ENCODE measurements around the gene GM2A.

GRCh38 chr5:151216781-151217180 lies 36.2 kb upstream of the GM2A start:
- TF ChIP-seq EP300 (conservative IDR thresholded peaks at IDR 0.05; ENCODE audit: poor library complexity, severe bottlenecking) (no peak), EZH2 (IDR thresholded peaks at IDR 0.05; ENCODE audit: borderline replicate concordance, insufficient read depth, low read length, poor library complexity, severe bottlenecking) (no peak), POLR2AphosphoS5 (IDR thresholded peaks at IDR 0.05) (no peak), RAD21 (conservative IDR thresholded peaks at IDR 0.05) (no peak), SMC3 (conservative IDR thresholded peaks at IDR 0.05; ENCODE audit: poor library complexity) (no peak)
- TF ChIP-seq, protein P1, sequence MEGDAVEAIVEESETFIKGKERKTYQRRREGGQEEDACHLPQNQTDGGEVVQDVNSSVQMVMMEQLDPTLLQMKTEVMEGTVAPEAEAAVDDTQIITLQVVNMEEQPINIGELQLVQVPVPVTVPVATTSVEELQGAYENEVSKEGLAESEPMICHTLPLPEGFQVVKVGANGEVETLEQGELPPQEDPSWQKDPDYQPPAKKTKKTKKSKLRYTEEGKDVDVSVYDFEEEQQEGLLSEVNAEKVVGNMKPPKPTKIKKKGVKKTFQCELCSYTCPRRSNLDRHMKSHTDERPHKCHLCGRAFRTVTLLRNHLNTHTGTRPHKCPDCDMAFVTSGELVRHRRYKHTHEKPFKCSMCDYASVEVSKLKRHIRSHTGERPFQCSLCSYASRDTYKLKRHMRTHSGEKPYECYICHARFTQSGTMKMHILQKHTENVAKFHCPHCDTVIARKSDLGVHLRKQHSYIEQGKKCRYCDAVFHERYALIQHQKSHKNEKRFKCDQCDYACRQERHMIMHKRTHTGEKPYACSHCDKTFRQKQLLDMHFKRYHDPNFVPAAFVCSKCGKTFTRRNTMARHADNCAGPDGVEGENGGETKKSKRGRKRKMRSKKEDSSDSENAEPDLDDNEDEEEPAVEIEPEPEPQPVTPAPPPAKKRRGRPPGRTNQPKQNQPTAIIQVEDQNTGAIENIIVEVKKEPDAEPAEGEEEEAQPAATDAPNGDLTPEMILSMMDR (IDR thresholded peaks at IDR 0.05; ENCODE audit: poor library complexity, severe bottlenecking) = no peak
- TF ChIP-seq, protein P2, sequence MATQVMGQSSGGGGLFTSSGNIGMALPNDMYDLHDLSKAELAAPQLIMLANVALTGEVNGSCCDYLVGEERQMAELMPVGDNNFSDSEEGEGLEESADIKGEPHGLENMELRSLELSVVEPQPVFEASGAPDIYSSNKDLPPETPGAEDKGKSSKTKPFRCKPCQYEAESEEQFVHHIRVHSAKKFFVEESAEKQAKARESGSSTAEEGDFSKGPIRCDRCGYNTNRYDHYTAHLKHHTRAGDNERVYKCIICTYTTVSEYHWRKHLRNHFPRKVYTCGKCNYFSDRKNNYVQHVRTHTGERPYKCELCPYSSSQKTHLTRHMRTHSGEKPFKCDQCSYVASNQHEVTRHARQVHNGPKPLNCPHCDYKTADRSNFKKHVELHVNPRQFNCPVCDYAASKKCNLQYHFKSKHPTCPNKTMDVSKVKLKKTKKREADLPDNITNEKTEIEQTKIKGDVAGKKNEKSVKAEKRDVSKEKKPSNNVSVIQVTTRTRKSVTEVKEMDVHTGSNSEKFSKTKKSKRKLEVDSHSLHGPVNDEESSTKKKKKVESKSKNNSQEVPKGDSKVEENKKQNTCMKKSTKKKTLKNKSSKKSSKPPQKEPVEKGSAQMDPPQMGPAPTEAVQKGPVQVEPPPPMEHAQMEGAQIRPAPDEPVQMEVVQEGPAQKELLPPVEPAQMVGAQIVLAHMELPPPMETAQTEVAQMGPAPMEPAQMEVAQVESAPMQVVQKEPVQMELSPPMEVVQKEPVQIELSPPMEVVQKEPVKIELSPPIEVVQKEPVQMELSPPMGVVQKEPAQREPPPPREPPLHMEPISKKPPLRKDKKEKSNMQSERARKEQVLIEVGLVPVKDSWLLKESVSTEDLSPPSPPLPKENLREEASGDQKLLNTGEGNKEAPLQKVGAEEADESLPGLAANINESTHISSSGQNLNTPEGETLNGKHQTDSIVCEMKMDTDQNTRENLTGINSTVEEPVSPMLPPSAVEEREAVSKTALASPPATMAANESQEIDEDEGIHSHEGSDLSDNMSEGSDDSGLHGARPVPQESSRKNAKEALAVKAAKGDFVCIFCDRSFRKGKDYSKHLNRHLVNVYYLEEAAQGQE (IDR thresholded peaks at IDR 0.05; ENCODE audit: borderline replicate concordance) = no peak
